HepG2 (cell line): ENCODE data around the gene SEC61B. TPM values are rescaled to one million over a fixed set of nuclear protein-coding genes. Genes with fewer than 3 reads are reported as not detected.

ENCODE experiments used
- CBX5 ChIP-seq: sonication (generic); formaldehyde crosslinking; IDR thresholded peaks from 2 replicates; pipeline ENCODE4 v1.4.0; 2020; ENCODE audit warnings: missing genetic modification reagents, borderline replicate concordance
- CC2D1A ChIP-seq: sonication (generic); formaldehyde crosslinking; IDR thresholded peaks from 2 replicates; pipeline ENCODE4 v1.8.1; 2023; ENCODE audit warnings: mild to moderate bottlenecking, missing genetic modification reagents
- FLYWCH1 ChIP-seq: sonication (generic); formaldehyde crosslinking; IDR thresholded peaks from 2 replicates; pipeline ENCODE4 v1.8.1; 2023; ENCODE audit warnings: mild to moderate bottlenecking, missing genetic modification reagents
- HNRNPK ChIP-seq: fragments of 200-400 bp; formaldehyde crosslinking; IDR thresholded peaks from 2 replicates; pipeline ENCODE4 v1.6.1; 2018; ENCODE audit warnings: low read length, low read depth, moderate library complexity, mild to moderate bottlenecking; ENCODE audit not compliant: poor library complexity, severe bottlenecking
- KDM5B ChIP-seq: sonication (generic); formaldehyde crosslinking; IDR thresholded peaks from 2 replicates; pipeline ENCODE4 v1.4.0; 2020; ENCODE audit warnings: missing genetic modification reagents, mild to moderate bottlenecking, borderline replicate concordance
- KLF11 ChIP-seq: IDR thresholded peaks from 2 replicates; pipeline ENCODE4 v1.6.1; 2016; ENCODE audit warnings: missing compliant biosample characterization
- MXD4 ChIP-seq: IDR thresholded peaks from 2 replicates; pipeline ENCODE4 v1.6.1; 2016; ENCODE audit warnings: mild to moderate bottlenecking, missing biosample characterization, missing genetic modification reagents
- NFYB ChIP-seq: sonication (generic); formaldehyde crosslinking; IDR thresholded peaks from 2 replicates; pipeline ENCODE4 v1.4.0; 2020; ENCODE audit warnings: missing genetic modification reagents
- NR2F1 ChIP-seq, 2 experiments: fragments of 450-650 bp in 1 of 2; formaldehyde crosslinking in 1 of 2; IDR thresholded peaks; 2 replicates each; pipeline versions ENCODE4 v1.5.0 to v1.6.1; 2016 to 2020; ENCODE audit warnings: mild to moderate bottlenecking in 1 of 2, missing compliant biosample characterization in 1 of 2, missing genetic modification reagents in 1 of 2, moderate library complexity in 1 of 2
- TEAD3 ChIP-seq: optimal IDR thresholded peaks from 2 replicates; pipeline ENCODE3; 2016; ENCODE audit warnings: borderline replicate concordance
- TSC22D2 ChIP-seq: sonication (generic); formaldehyde crosslinking; IDR thresholded peaks from 2 replicates; pipeline ENCODE4 v1.5.1; 2020; ENCODE audit warnings: missing genetic modification reagents, mild to moderate bottlenecking, borderline replicate concordance
- ZNF160 ChIP-seq: sonication (generic); formaldehyde crosslinking; IDR thresholded peaks from 2 replicates; pipeline ENCODE4 v1.8.0; 2022; ENCODE audit warnings: mild to moderate bottlenecking, inconsistent platforms, missing genetic modification reagents
- ZNF253 ChIP-seq: sonication (generic); formaldehyde crosslinking; IDR thresholded peaks from 2 replicates; pipeline ENCODE4 v1.8.0; 2022; ENCODE audit warnings: mild to moderate bottlenecking, missing genetic modification reagents, borderline replicate concordance
- ZNF317 ChIP-seq: sonication (generic); formaldehyde crosslinking; IDR thresholded peaks from 2 replicates; pipeline ENCODE4 v1.5.0; 2020; ENCODE audit warnings: mild to moderate bottlenecking, missing genetic modification reagents
- ZNF530 ChIP-seq: sonication (generic); formaldehyde crosslinking; IDR thresholded peaks from 2 replicates; pipeline ENCODE4 v1.5.0; 2020; ENCODE audit warnings: low read depth, mild to moderate bottlenecking, missing genetic modification reagents
- ZSCAN9 ChIP-seq: IDR thresholded peaks from 2 replicates; pipeline ENCODE4 v1.6.1; 2016; ENCODE audit warnings: borderline replicate concordance
- polyA plus RNA-seq, 8 experiments: library from polyadenylated mRNA; depleted of rRNA in 3 of 8; stranded (reverse) in 7 of 8; unstranded in 1 of 8; fragments of >200 nt; fragmentation: Illumina TruSeq in 4 of 8; extraction: Trizol in 4 of 8; gene quantifications; 2 replicates each; pipeline versions ENCODE4 v1.2.1 to v1.2.3, GENCODE V29; 2011 to 2016; ENCODE audit warnings: low read depth in 4 of 8, missing spikeins in 1 of 8, mixed read lengths in 1 of 8; ENCODE audit not compliant: insufficient read depth in 1 of 8
- total RNA-seq, 5 experiments: library from RNA; depleted of rRNA; stranded (reverse); fragments of >200 nt; fragmentation: Illumina TruSeq; extraction: Trizol; gene quantifications; 2 replicates each; pipeline ENCODE4 v1.2.3, GENCODE V29; 2016; ENCODE audit warnings: low read depth in 1 of 5
- TF ChIP-seq, protein P1 (sequence below): sonication (generic); formaldehyde crosslinking; conservative IDR thresholded peaks from 2 replicates; pipeline ENCODE4 v1.4.0; 2020; ENCODE audit warnings: missing genetic modification reagents
- TF ChIP-seq, protein P2 (sequence below): IDR thresholded peaks from 2 replicates; pipeline ENCODE4 v1.6.1; 2018; ENCODE audit warnings: missing genetic modification reagents, mild to moderate bottlenecking, missing compliant biosample characterization
- TF ChIP-seq, protein P3 (sequence below): sonication (generic); formaldehyde crosslinking; IDR thresholded peaks from 2 replicates; pipeline ENCODE4 v1.4.0; 2020; ENCODE audit warnings: missing genetic modification reagents
- TF ChIP-seq, protein P4 (sequence below): IDR thresholded peaks from 2 replicates; pipeline ENCODE4 v1.6.1; 2016; ENCODE audit warnings: low read depth, borderline replicate concordance
- TF ChIP-seq, protein P5 (sequence below): sonication (generic); formaldehyde crosslinking; IDR thresholded peaks from 2 replicates; pipeline ENCODE4 v1.5.1; 2020; ENCODE audit warnings: mild to moderate bottlenecking, moderate library complexity, missing genetic modification reagents
- TF ChIP-seq, protein P6 (sequence below): IDR thresholded peaks from 2 replicates; pipeline ENCODE4 v1.6.1; 2016

SEC61B gene
- total and polyA plus RNA-seq, 2 of the 13 experiments (the other 11 are each of a cell fraction or from before 2014, with no cell fraction given) = 191 to 368 TPM

DNA sequence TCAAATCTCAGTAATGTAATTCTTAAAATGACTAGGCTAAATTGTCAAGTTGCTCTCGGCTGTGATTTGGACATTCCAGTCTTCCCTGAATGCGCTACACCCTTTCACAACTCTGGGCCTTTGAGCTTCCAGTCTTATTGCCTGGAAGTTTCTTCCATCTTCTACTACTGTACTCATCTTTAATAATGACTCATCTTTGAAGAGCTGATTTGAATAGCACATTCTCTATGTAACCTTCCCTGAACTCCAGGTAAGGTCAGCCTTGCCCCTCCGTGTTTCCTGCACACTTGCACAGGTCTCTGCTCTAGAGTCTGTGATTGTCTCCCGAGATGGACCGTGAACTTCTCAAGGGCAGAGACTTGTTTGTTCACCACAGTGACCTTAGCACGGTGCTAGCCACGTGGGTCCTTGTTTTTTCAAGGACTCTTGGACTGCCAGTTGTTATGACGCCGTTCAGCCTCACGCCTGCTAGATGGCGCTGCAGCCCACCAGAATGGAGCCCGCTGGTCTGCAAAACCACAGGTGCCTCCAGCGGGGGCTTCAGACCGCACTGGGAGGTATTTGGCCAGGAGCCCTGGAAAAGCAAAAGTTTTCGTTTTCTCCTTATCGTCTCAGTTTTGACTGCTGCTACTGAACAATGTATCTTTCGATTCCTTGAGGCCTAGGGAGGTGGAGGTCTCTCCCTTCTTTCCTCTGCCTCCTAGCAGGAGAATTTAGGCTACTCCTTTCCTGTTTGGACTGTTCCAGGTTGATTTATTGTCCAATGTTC is 44.4 kb downstream of the SEC61B start (continued):
- TF ChIP-seq, protein P1, sequence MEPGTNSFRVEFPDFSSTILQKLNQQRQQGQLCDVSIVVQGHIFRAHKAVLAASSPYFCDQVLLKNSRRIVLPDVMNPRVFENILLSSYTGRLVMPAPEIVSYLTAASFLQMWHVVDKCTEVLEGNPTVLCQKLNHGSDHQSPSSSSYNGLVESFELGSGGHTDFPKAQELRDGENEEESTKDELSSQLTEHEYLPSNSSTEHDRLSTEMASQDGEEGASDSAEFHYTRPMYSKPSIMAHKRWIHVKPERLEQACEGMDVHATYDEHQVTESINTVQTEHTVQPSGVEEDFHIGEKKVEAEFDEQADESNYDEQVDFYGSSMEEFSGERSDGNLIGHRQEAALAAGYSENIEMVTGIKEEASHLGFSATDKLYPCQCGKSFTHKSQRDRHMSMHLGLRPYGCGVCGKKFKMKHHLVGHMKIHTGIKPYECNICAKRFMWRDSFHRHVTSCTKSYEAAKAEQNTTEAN (CRISPR knock-in tag) = no peak
- TF ChIP-seq ZSCAN9 (CRISPR knock-in tag) = 0 out of 2 replicates have a peak, but pooled peaks have one; percentile 31
- TF ChIP-seq, protein P2, sequence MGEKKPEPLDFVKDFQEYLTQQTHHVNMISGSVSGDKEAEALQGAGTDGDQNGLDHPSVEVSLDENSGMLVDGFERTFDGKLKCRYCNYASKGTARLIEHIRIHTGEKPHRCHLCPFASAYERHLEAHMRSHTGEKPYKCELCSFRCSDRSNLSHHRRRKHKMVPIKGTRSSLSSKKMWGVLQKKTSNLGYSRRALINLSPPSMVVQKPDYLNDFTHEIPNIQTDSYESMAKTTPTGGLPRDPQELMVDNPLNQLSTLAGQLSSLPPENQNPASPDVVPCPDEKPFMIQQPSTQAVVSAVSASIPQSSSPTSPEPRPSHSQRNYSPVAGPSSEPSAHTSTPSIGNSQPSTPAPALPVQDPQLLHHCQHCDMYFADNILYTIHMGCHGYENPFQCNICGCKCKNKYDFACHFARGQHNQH (CRISPR knock-in tag) = peak; percentile 70; the same call in 1 of the 2 replicates
- no peak for TF ChIP-seq HNRNPK
- 0 out of 2 replicates have a peak, but pooled peaks have one; percentile 31 for TF ChIP-seq ZNF160 (CRISPR knock-in tag)
- TF ChIP-seq TEAD3 (CRISPR knock-in tag) = peak; percentile 64
- TF ChIP-seq TSC22D2 (CRISPR knock-in tag) = peak; percentile 58; the same call in 1 of the 2 replicates
- TF ChIP-seq, protein P3, sequence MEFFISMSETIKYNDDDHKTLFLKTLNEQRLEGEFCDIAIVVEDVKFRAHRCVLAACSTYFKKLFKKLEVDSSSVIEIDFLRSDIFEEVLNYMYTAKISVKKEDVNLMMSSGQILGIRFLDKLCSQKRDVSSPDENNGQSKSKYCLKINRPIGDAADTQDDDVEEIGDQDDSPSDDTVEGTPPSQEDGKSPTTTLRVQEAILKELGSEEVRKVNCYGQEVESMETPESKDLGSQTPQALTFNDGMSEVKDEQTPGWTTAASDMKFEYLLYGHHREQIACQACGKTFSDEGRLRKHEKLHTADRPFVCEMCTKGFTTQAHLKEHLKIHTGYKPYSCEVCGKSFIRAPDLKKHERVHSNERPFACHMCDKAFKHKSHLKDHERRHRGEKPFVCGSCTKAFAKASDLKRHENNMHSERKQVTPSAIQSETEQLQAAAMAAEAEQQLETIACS = no peak
- TF ChIP-seq ZNF530 (CRISPR knock-in tag) = no peak
- TF ChIP-seq NR2F1 (CRISPR knock-in tag; IDR thresholded peaks at IDR 0.05) = peak; percentile 69 to 78
- peak; percentile 44; the same call in 1 of the 2 replicates for TF ChIP-seq CBX5
- peak; percentile 72; the same call in 1 of the 2 replicates for TF ChIP-seq MXD4 (CRISPR knock-in tag)
- no peak for TF ChIP-seq CC2D1A (CRISPR knock-in tag)
- no peak for TF ChIP-seq ZNF253 (CRISPR knock-in tag)
- 0 out of 2 replicates have a peak, but pooled peaks have one; percentile 42 for TF ChIP-seq KLF11
- TF ChIP-seq ZNF317 = 0 out of 2 replicates have a peak, but pooled peaks have one; percentile 21
- TF ChIP-seq NFYB = no peak
- TF ChIP-seq FLYWCH1 (CRISPR knock-in tag) = no peak
- TF ChIP-seq, protein P4, sequence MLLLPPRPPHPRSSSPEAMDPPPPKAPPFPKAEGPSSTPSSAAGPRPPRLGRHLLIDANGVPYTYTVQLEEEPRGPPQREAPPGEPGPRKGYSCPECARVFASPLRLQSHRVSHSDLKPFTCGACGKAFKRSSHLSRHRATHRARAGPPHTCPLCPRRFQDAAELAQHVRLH (CRISPR knock-in tag) = 0 out of 2 replicates have a peak, but pooled peaks have one; percentile 44
- TF ChIP-seq, protein P5, sequence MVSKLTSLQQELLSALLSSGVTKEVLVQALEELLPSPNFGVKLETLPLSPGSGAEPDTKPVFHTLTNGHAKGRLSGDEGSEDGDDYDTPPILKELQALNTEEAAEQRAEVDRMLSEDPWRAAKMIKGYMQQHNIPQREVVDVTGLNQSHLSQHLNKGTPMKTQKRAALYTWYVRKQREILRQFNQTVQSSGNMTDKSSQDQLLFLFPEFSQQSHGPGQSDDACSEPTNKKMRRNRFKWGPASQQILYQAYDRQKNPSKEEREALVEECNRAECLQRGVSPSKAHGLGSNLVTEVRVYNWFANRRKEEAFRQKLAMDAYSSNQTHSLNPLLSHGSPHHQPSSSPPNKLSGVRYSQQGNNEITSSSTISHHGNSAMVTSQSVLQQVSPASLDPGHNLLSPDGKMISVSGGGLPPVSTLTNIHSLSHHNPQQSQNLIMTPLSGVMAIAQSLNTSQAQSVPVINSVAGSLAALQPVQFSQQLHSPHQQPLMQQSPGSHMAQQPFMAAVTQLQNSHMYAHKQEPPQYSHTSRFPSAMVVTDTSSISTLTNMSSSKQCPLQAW (CRISPR knock-in tag) = peak; percentile 67
- TF ChIP-seq KDM5B (CRISPR knock-in tag) = peak; percentile 49; the same call in 1 of the 2 replicates
- TF ChIP-seq, protein P6, sequence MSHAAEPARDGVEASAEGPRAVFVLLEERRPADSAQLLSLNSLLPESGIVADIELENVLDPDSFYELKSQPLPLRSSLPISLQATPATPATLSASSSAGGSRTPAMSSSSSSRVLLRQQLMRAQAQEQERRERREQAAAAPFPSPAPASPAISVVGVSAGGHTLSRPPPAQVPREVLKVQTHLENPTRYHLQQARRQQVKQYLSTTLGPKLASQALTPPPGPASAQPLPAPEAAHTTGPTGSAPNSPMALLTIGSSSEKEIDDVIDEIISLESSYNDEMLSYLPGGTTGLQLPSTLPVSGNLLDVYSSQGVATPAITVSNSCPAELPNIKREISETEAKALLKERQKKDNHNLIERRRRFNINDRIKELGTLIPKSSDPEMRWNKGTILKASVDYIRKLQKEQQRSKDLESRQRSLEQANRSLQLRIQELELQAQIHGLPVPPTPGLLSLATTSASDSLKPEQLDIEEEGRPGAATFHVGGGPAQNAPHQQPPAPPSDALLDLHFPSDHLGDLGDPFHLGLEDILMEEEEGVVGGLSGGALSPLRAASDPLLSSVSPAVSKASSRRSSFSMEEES = peak; percentile 77
